ENCODE measurements around the gene PPP1R9B.
A peak's percentile ranks its signal among the peaks of the same experiment; 100 is the strongest.

The PPP1R9B gene

GRCh38 chr17:50103252-50103651 is 47.2 kb downstream of the PPP1R9B start:
- DNase-seq, result no peak

- no peak for DNase-seq
Measured at GRCh38 chr17:50102164-50102991, 48.1 kb downstream of the PPP1R9B start.

- no peak for DNase-seq
Measured at GRCh38 chr17:50101346-50102163, 48.9 kb downstream of the PPP1R9B start.

- DNase-seq, result no peak
Measured at GRCh38 chr17:50100921-50101345, 49.5 kb downstream of the PPP1R9B start.

GRCh38 chr17:50100480-50100883 is 50.0 kb downstream of the PPP1R9B start:
- no peak for DNase-seq

- DNase-seq, result no peak
Measured at GRCh38 chr17:50099003-50099402, 51.5 kb downstream of the PPP1R9B start.

- no peak for DNase-seq
Measured at GRCh38 chr17:50098583-50098982, 51.9 kb downstream of the PPP1R9B start.

GRCh38 chr17:50097926-50098325 is 52.6 kb downstream of the PPP1R9B start:
- DNase-seq, result no peak

GRCh38 chr17:50097455-50097854 is 53.0 kb downstream of the PPP1R9B start:
- no peak for DNase-seq

- no peak for DNase-seq
Measured at GRCh38 chr17:50096758-50097157, 53.7 kb downstream of the PPP1R9B start.

- no peak for DNase-seq
Measured at GRCh38 chr17:50096092-50096491, 54.4 kb downstream of the PPP1R9B start.

GRCh38 chr17:50095626-50096037 is 54.8 kb downstream of the PPP1R9B start:
- no peak for DNase-seq

- peak; percentile 98 for DNase-seq
Measured at GRCh38 chr17:50094753-50095619, 55.5 kb downstream of the PPP1R9B start, which contains the start of gene PDK2. Gene PDK2 (plus strand): TSS chr17:50095351. CDS start chr17:50095436, 85 bp downstream.

- peak; percentile 91 for DNase-seq
Measured at GRCh38 chr17:50094243-50094752, 56.2 kb downstream of the PPP1R9B start.

GRCh38 chr17:50093807-50094206 is 56.7 kb downstream of the PPP1R9B start:
- DNase-seq, result no peak

- no peak for DNase-seq
Measured at GRCh38 chr17:50093246-50093645, 57.2 kb downstream of the PPP1R9B start.

GRCh38 chr17:50091918-50092285 is 58.6 kb downstream of the PPP1R9B start:
- DNase-seq, result no peak

- DNase-seq, result no peak
Measured at GRCh38 chr17:50090971-50091917, 59.2 kb downstream of the PPP1R9B start.

GRCh38 chr17:50090071-50090470 is 60.4 kb downstream of the PPP1R9B start:
- DNase-seq, result no peak

GRCh38 chr17:50088952-50089825 is 61.3 kb downstream of the PPP1R9B start:
- no peak for DNase-seq

Measured in activated naive CD4-positive, alpha-beta T cell treated with anti-CD3 and anti-CD28 coated beads, Interleukin-2, amount 50 U/mL, for 16 hours (primary cell).